CD14-positive monocyte (primary cell): ENCODE results near the gene RAC2. TPM values are rescaled to one million over a fixed set of nuclear protein-coding genes. Genes with fewer than 3 reads are reported as not detected.

Experiments
- DNase-seq, 3 donors: peaks; one replicate each; pipeline ENCODE4 v3.0.0-alpha.2; 2011 to 2022
- H2AFZ ChIP-seq: 2 replicates; pipeline ENCODE4 v1.6.0; 2012; ENCODE audit warnings: mild to moderate bottlenecking, low read depth, low read length, inconsistent platforms; ENCODE audit not compliant: insufficient read depth, poor library complexity, severe bottlenecking
- H3K27ac ChIP-seq, 2 donors: 1 replicate in 1 of 2; 2 replicates in 1 of 2; pipeline ENCODE4 v1.5.1; 2012 to 2013; ENCODE audit warnings: low read length in 2 of 2, control low read depth in 1 of 2, inconsistent platforms in 1 of 2, low read depth in 1 of 2, mild to moderate bottlenecking in 1 of 2
- H3K27me3 ChIP-seq, 2 donors: one replicate each; pipeline versions ENCODE4 v1.6.0 to v1.6.1; 2011 to 2013; ENCODE audit warnings: low read length in 2 of 2; ENCODE audit not compliant: control insufficient read depth in 2 of 2, insufficient read depth in 2 of 2
- H3K36me3 ChIP-seq, 2 donors: replicated peaks in 1 of 2; 1 replicate in 1 of 2; 2 replicates in 1 of 2; pipeline versions ENCODE4 v1.5.1 to v1.6.1; 2012 to 2013; ENCODE audit warnings: low read length in 2 of 2, control low read depth in 1 of 2, inconsistent platforms in 1 of 2, mild to moderate bottlenecking in 1 of 2; ENCODE audit not compliant: insufficient read depth in 2 of 2, control insufficient read depth in 1 of 2
- H3K4me1 ChIP-seq, 2 donors: 1 replicate in 1 of 2; 2 replicates in 1 of 2; pipeline versions ENCODE4 v1.5.1 to v1.6.1; 2012 to 2013; ENCODE audit warnings: low read length in 2 of 2, control low read depth in 1 of 2, inconsistent platforms in 1 of 2, mild to moderate bottlenecking in 1 of 2, moderate library complexity in 1 of 2; ENCODE audit not compliant: insufficient read depth in 2 of 2, control insufficient read depth in 1 of 2
- H3K4me2 ChIP-seq: replicated peaks from 2 replicates; pipeline ENCODE3; 2012; ENCODE audit warnings: low read length, moderate library complexity, mild to moderate bottlenecking; ENCODE audit not compliant: poor library complexity, severe bottlenecking; ENCODE audit errors: extremely low read depth
- H3K4me3 ChIP-seq, 3 experiments: fragments of 200-600 bp in 1 of 3; sonication (generic) in 1 of 3; replicated peaks in 1 of 3; 1 replicate in 2 of 3; 2 replicates in 1 of 3; pipeline ENCODE4 v1.5.1; 2011 to 2013; ENCODE audit warnings: low read length in 3 of 3, mild to moderate bottlenecking in 3 of 3, control low read depth in 2 of 3, low read depth in 2 of 3, inconsistent platforms in 1 of 3, moderate library complexity in 1 of 3
- H3K79me2 ChIP-seq: 2 replicates; pipeline ENCODE4 v1.6.0; 2012; ENCODE audit warnings: mild to moderate bottlenecking, control low read depth, inconsistent platforms, low read length, moderate library complexity; ENCODE audit not compliant: insufficient read depth
- H3K9ac ChIP-seq: 2 replicates; pipeline ENCODE4 v1.6.0; 2017; ENCODE audit warnings: low read length, mild to moderate bottlenecking; ENCODE audit not compliant: insufficient read depth, poor library complexity, severe bottlenecking
- H3K9me3 ChIP-seq, 2 donors: replicated peaks in 1 of 2; 1 replicate in 1 of 2; 2 replicates in 1 of 2; pipeline versions ENCODE4 v1.5.1 to v1.6.1; 2012 to 2013; ENCODE audit warnings: low read length in 2 of 2, control low read depth in 1 of 2; ENCODE audit not compliant: control insufficient read depth in 1 of 2, insufficient read depth in 1 of 2
- H4K20me1 ChIP-seq: 2 replicates; pipeline ENCODE4 v1.6.0; 2012; ENCODE audit warnings: mild to moderate bottlenecking, low read length, control low read depth, moderate library complexity; ENCODE audit not compliant: insufficient read depth
- H3K27ac Mint-ChIP-seq, 7 donors: one replicate each; pipeline ENCODE4 v1.8.0; 2020; ENCODE audit warnings: mild to moderate bottlenecking in 7 of 7, mixed read lengths in 7 of 7, moderate library complexity in 6 of 7, inconsistent platforms in 2 of 7
- H3K27me3 Mint-ChIP-seq, 3 donors: one replicate each; pipeline ENCODE4 v1.8.0; 2021 to 2022; ENCODE audit warnings: low read depth in 3 of 3, mild to moderate bottlenecking in 3 of 3, mixed read lengths in 3 of 3, moderate library complexity in 3 of 3, inconsistent platforms in 1 of 3
- H3K36me3 Mint-ChIP-seq, 2 donors: one replicate each; pipeline ENCODE4 v1.8.0; 2020; ENCODE audit warnings: mixed read lengths in 2 of 2, inconsistent platforms in 1 of 2, mild to moderate bottlenecking in 1 of 2
- H3K4me1 Mint-ChIP-seq: one replicate; pipeline ENCODE4 v1.8.0; 2020; ENCODE audit warnings: mild to moderate bottlenecking, mixed read lengths
- H3K4me3 Mint-ChIP-seq, 2 donors: one replicate each; pipeline ENCODE4 v1.8.0; 2020; ENCODE audit warnings: mild to moderate bottlenecking in 2 of 2, mixed read lengths in 2 of 2, moderate library complexity in 1 of 2
- H3K9me3 Mint-ChIP-seq, 7 donors: one replicate each; pipeline ENCODE4 v1.8.0; 2020 to 2022; ENCODE audit warnings: mixed read lengths in 7 of 7, mild to moderate bottlenecking in 6 of 7, moderate library complexity in 6 of 7, inconsistent platforms in 2 of 7
- WGBS: methylation state at CpG from one replicate; pipeline ENCODE4 v1.1.5; 2013; ENCODE audit warnings: missing lambda C conversion rate; ENCODE audit not compliant: insufficient coverage; 5-methylcytosine and 5-hydroxymethylcytosine counted together
- intact Hi-C, 2 donors: fragments of 100-400 bp; cut with micrococcal nuclease; formaldehyde crosslinking; loops; one replicate each; pipeline versions ENCODE4 v1.15.0 to v1.15.1; 2023
- polyA plus RNA-seq, 3 donors: library from polyadenylated mRNA; depleted of rRNA in 1 of 3; unstranded in 2 of 3; stranded (reverse) in 1 of 3; fragments of 300-500 nt in 2 of 3; fragments of >200 nt in 1 of 3; fragmentation: Illumina TruSeq in 2 of 3; gene quantifications; 1 replicate in 2 of 3; 2 replicates in 1 of 3; pipeline ENCODE4 v1.2.3, GENCODE V29; 2012 to 2021
- TF ChIP-seq, protein P1 (sequence below): fragments of 200-600 bp; IDR thresholded peaks from one replicate; pipeline ENCODE4 v1.8.0; 2022; ENCODE audit warnings: antibody characterized with exemption, mild to moderate bottlenecking

The RAC2 gene
- polyA plus RNA-seq, 3 donors = 360 to 529 (median 526) TPM

DNA sequence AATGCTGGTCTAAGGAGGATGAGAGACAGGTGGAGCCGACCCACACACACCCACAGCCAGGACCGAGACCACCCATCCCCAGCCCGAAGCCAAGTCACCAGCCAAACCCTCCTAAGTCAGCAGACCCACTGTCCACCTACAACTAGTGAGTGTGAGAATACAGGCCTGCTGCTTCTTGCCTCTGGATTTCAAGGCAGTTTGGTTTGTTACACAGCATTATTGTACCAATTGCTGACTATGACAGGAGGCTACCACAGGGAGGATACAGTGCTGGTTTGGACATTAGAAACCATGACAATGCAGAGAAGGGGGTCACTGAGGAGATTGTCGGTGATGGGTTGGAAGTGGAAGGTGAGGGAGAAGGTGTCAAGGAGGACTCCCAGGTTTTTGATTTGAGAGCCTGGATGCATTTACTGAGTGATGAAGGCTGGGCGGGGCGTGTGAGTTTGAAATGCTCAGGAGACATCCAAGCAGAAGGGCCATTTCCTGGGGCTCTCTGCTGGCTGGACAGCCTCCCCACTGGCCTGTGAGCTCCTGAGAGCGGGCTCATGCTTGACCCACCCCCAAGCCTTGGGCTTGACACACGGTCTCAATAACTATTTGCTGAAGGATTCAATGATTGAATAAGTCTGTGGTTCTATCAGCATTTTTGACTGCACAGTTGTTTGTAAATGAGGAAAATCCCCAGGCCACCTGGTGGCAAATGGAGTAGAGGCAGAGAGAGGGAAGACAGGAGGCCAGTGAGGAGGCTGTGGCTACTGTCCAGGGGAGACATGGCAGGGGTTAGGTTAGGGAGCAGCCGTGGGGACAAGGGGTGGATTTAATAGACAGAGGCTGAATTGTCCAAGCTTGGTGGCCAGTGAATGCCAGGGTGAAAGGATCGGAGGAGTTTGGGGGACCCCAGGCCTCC lies 22.4 kb downstream of the RAC2 start:
- Histone ChIP-seq H3K9ac (no peak overlapping the region), H3K4me1 (peaks cover 53 to 68% of the 10 kb centered on the region in 2 donors), H3K9me3 (no peaks in the 10 kb centered on the region), H3K27me3 (no peaks in the 10 kb centered on the region), H3K27ac (peak overlapping the region; percentile 69 to 78), H4K20me1 (peaks cover 27% of the 10 kb centered on the region), H3K36me3 (peaks cover 25 to 30% of the 10 kb centered on the region in 2 donors), H3K79me2 (peaks cover 11% of the 10 kb centered on the region), H2AFZ (no peak overlapping the region), H3K4me3 (peak overlapping the region in 1 of 3 experiments; percentile 36), H3K4me2 (peak overlapping the region; percentile 49)
- Mint-ChIP-seq H3K27ac (peak overlapping the region; percentile 85 to 96 (median 91)), H3K27me3 (peaks cover 3 to 11% (median 7%) of the 10 kb centered on the region in 3 donors), H3K9me3 (peaks cover 1 to 11% (median 5%) of the 10 kb centered on the region in 7 donors), H3K36me3 (peaks cover 40% of the 10 kb centered on the region in 2 donors), H3K4me3 (no peak overlapping the region), H3K4me1 (peaks cover 76% of the 10 kb centered on the region)
- 98% methylated on average over 7 of the region's 10 CpGs for WGBS
- DNase-seq = no peak
- intact Hi-C loops = no loop called here
- TF ChIP-seq, protein P1, sequence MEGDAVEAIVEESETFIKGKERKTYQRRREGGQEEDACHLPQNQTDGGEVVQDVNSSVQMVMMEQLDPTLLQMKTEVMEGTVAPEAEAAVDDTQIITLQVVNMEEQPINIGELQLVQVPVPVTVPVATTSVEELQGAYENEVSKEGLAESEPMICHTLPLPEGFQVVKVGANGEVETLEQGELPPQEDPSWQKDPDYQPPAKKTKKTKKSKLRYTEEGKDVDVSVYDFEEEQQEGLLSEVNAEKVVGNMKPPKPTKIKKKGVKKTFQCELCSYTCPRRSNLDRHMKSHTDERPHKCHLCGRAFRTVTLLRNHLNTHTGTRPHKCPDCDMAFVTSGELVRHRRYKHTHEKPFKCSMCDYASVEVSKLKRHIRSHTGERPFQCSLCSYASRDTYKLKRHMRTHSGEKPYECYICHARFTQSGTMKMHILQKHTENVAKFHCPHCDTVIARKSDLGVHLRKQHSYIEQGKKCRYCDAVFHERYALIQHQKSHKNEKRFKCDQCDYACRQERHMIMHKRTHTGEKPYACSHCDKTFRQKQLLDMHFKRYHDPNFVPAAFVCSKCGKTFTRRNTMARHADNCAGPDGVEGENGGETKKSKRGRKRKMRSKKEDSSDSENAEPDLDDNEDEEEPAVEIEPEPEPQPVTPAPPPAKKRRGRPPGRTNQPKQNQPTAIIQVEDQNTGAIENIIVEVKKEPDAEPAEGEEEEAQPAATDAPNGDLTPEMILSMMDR = no peak

DNA sequence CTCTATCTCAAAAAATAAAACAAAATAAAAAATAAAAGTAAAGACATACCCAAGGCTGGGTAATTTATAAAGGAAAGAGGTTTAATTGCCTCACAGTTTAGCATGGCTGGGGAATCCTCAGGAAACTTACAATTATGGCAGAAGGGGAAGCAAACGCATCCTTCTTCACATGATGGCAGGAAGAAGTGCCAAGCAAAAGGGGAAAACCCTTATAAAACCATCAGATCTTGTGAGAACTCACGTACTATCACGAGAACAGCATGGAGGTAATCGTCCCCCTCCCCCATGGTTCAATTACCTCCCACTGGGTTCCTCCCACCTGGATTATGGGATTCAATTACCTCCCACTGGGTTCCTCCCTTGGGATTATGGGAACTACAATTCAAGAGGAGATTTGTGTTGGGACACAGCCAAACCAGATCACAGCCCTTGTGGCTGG lies 23.5 kb downstream of the RAC2 start:
- H3K9me3 ChIP-seq = no peaks in the 10 kb centered on the region
- intact Hi-C loops = no loop called here
- H3K4me2 ChIP-seq = no peak overlapping the region
- no peak overlapping the region for H2AFZ ChIP-seq
- Mint-ChIP-seq H3K36me3 (peaks cover 29% of the 10 kb centered on the region in 2 donors), H3K4me3 (no peak overlapping the region), H3K27me3 (peaks cover 3 to 11% (median 9%) of the 10 kb centered on the region in 3 donors), H3K9me3 (peaks cover 1 to 11% (median 5%) of the 10 kb centered on the region in 7 donors), H3K27ac (peak overlapping the region; percentile 70 to 84 (median 79)), H3K4me1 (peaks cover 65% of the 10 kb centered on the region)
- no peaks in the 10 kb centered on the region for H3K27me3 ChIP-seq
- H3K27ac ChIP-seq = peak overlapping the region in 1 of 2 donors; percentile 29
- H3K4me1 ChIP-seq = peaks cover 48 to 57% of the 10 kb centered on the region in 2 donors
- TF ChIP-seq, protein P1 = no peak
- no CpG with 5 or more reads among the region's 4 CpGs for WGBS
- peaks cover 1% of the 10 kb centered on the region for H3K79me2 ChIP-seq
- no peak overlapping the region for H3K4me3 ChIP-seq
- DNase-seq = peak; percentile 33 to 79 (median 54)
- H3K36me3 ChIP-seq = peaks cover 14 to 19% of the 10 kb centered on the region in 2 donors
- peaks cover 19% of the 10 kb centered on the region for H4K20me1 ChIP-seq
- no peak overlapping the region for H3K9ac ChIP-seq
